ENCODE measurements around the gene FAM53A. TPM values are rescaled to one million over a fixed set of nuclear protein-coding genes. Genes with fewer than 3 reads are reported as not detected.

FAM53A gene
- total and polyA plus RNA-seq, 2 of the 13 experiments (the other 11 are each of a cell fraction or from before 2014, with no cell fraction given), result 0.48 to 1.1 TPM

- TF ChIP-seq CTCF (CRISPR knock-in tag; IDR thresholded peaks at IDR 0.05) (peak; percentile 94), ZBTB38 (CRISPR knock-in tag; IDR thresholded peaks at IDR 0.05) (no peak), THAP11 (CRISPR knock-in tag; IDR thresholded peaks at IDR 0.05) (0 out of 2 replicates have a peak, but pooled peaks have one; percentile 18), ZNF207 (IDR thresholded peaks at IDR 0.05; ENCODE audit: borderline replicate concordance) (no peak), ATF2 (CRISPR knock-in tag; IDR thresholded peaks at IDR 0.05) (0 out of 2 replicates have a peak, but pooled peaks have one; percentile 60), PRDM15 (CRISPR knock-in tag; IDR thresholded peaks at IDR 0.05) (no peak), ZNF687 (CRISPR knock-in tag; IDR thresholded peaks at IDR 0.05) (peak; percentile 41), SALL1 (CRISPR knock-in tag; IDR thresholded peaks at IDR 0.05) (peak; percentile 43; the same call in 1 of the 2 replicates), DNMT3B (CRISPR knock-in tag; conservative IDR thresholded peaks at IDR 0.05) (no peak), MNT (IDR thresholded peaks at IDR 0.05) (no peak), E2F1 (CRISPR knock-in tag; IDR thresholded peaks at IDR 0.05) (no peak)
Measured at GRCh38 chr4:1726146-1726934, 42.2 kb upstream of the FAM53A start (continued).

Measured in HepG2 (cell line).